Activated T-cell treated with anti-CD3 and anti-CD28 coated beads, Interleukin-2, amount 50 U/mL, for 1 hour (primary cell): ENCODE data around the gene SORBS1.

ENCODE experiments used
- DNase-seq: peaks from one replicate; pipeline ENCODE4 v3.0.0-alpha.2; 2020

Gene SORBS1

GRCh38 chr10:95404864-95405263 is 156.3 kb downstream of the SORBS1 start:
- no peak for DNase-seq

- no peak for DNase-seq
Measured at GRCh38 chr10:95404462-95404858, 156.7 kb downstream of the SORBS1 start.

- DNase-seq: no peak
Measured at GRCh38 chr10:95403700-95404461, 157.3 kb downstream of the SORBS1 start.

- DNase-seq: no peak
Measured at GRCh38 chr10:95401704-95402469, 159.3 kb downstream of the SORBS1 start.

- no peak for DNase-seq
Measured at GRCh38 chr10:95400787-95401186, 160.4 kb downstream of the SORBS1 start.

- no peak for DNase-seq
Measured at GRCh38 chr10:95399183-95399582, 162.0 kb downstream of the SORBS1 start.

- no peak for DNase-seq
Measured at GRCh38 chr10:95397747-95398146, 163.4 kb downstream of the SORBS1 start.

GRCh38 chr10:95395947-95396449 is 165.2 kb downstream of the SORBS1 start:
- DNase-seq: no peak

GRCh38 chr10:95394161-95394880 is 166.8 kb downstream of the SORBS1 start:
- DNase-seq: no peak

GRCh38 chr10:95392681-95393164 is 168.4 kb downstream of the SORBS1 start:
- DNase-seq: no peak

- no peak for DNase-seq
Measured at GRCh38 chr10:95392217-95392584, 169.0 kb downstream of the SORBS1 start.

- DNase-seq: no peak
Measured at GRCh38 chr10:95391581-95392216, 169.5 kb downstream of the SORBS1 start.

GRCh38 chr10:95391164-95391563 is 170.0 kb downstream of the SORBS1 start:
- no peak for DNase-seq

GRCh38 chr10:95389982-95390381 is 171.2 kb downstream of the SORBS1 start:
- no peak for DNase-seq

- no peak for DNase-seq
Measured at GRCh38 chr10:95389176-95389575, 172.0 kb downstream of the SORBS1 start.

GRCh38 chr10:95388539-95388938 is 172.6 kb downstream of the SORBS1 start:
- DNase-seq: no peak

- DNase-seq: no peak
Measured at GRCh38 chr10:95388109-95388471, 173.1 kb downstream of the SORBS1 start.

GRCh38 chr10:95384011-95384704 is 177.0 kb downstream of the SORBS1 start:
- no peak for DNase-seq

GRCh38 chr10:95382596-95382995 is 178.6 kb downstream of the SORBS1 start:
- no peak for DNase-seq

GRCh38 chr10:95382174-95382573 is 179.0 kb downstream of the SORBS1 start:
- DNase-seq: no peak

GRCh38 chr10:95377950-95378349 is 183.2 kb downstream of the SORBS1 start:
- DNase-seq: no peak

GRCh38 chr10:95375418-95375817 is 185.8 kb downstream of the SORBS1 start:
- DNase-seq: no peak
